Medulla oblongata (tissue), 1 donor: ENCODE data around the gene MED31.
"Not testable (repeated sequence)": the region's sequence is repeated elsewhere in the genome, so short reads cannot be mapped to it uniquely, and the experiment has no call there.

Experiments
- DNase-seq: peaks from one replicate; pipeline ENCODE4 v3.0.0-alpha.2; 2015; ENCODE audit errors: extremely low spot score

MED31 gene

GRCh38 chr17:6677158-6677831 is 25.9 kb upstream of the MED31 start:
- no peak for DNase-seq

- no peak for DNase-seq
Measured at GRCh38 chr17:6676802-6677157, 25.4 kb upstream of the MED31 start.

GRCh38 chr17:6675201-6675825 is 23.9 kb upstream of the MED31 start:
- no peak for DNase-seq

- DNase-seq: no peak
Measured at GRCh38 chr17:6674586-6674985, 23.2 kb upstream of the MED31 start.

- DNase-seq: no peak
Measured at GRCh38 chr17:6671431-6671830, 20.0 kb upstream of the MED31 start.

GRCh38 chr17:6670999-6671398 is 19.6 kb upstream of the MED31 start:
- no peak for DNase-seq

GRCh38 chr17:6670571-6670970 is 19.2 kb upstream of the MED31 start:
- DNase-seq: no peak

- no peak for DNase-seq
Measured at GRCh38 chr17:6669479-6670212, 18.2 kb upstream of the MED31 start.

- DNase-seq: no peak
Measured at GRCh38 chr17:6668727-6669425, 17.5 kb upstream of the MED31 start.

GRCh38 chr17:6668219-6668618 is 16.8 kb upstream of the MED31 start:
- DNase-seq: no peak

GRCh38 chr17:6667516-6667915 is 16.1 kb upstream of the MED31 start:
- no peak for DNase-seq

GRCh38 chr17:6666557-6666956 is 15.2 kb upstream of the MED31 start:
- DNase-seq: no peak

GRCh38 chr17:6666077-6666521 is 14.7 kb upstream of the MED31 start:
- DNase-seq: peak; percentile 90

- not testable (repeated sequence) for DNase-seq
Measured at GRCh38 chr17:6663200-6663599, 11.8 kb upstream of the MED31 start.

- DNase-seq: no peak
Measured at GRCh38 chr17:6661464-6661848, 10.1 kb upstream of the MED31 start.

GRCh38 chr17:6660805-6661463 is 9.5 kb upstream of the MED31 start:
- peak; percentile 65 for DNase-seq

- DNase-seq: peak; percentile 12
Measured at GRCh38 chr17:6660101-6660500, 8.7 kb upstream of the MED31 start.

- not testable (repeated sequence) for DNase-seq
Measured at GRCh38 chr17:6658411-6658810, 7.0 kb upstream of the MED31 start.

- DNase-seq: no peak
Measured at GRCh38 chr17:6657633-6658287, 6.4 kb upstream of the MED31 start.

GRCh38 chr17:6656797-6657632 is 5.6 kb upstream of the MED31 start:
- not testable (repeated sequence) for DNase-seq
